OCI-LY7 (cell line): Measurements from ENCODE around the gene TARDBP.

Experiments
- CTCF ChIP-seq: fragments of 200-600 bp; sonication (generic); conservative IDR thresholded peaks from 2 replicates; pipeline ENCODE4 v1.5.1; 2014; ENCODE audit warnings: mild to moderate bottlenecking, antibody characterized with exemption, low read length, moderate library complexity, mixed read lengths
- EZH2phosphoT487 ChIP-seq: fragments of 200-600 bp; sonication (generic); IDR thresholded peaks from 2 replicates; pipeline ENCODE4 v1.6.1; 2018; ENCODE audit warnings: low read depth, borderline replicate concordance, mild to moderate bottlenecking, mixed run types, antibody characterized with exemption, low read length, moderate library complexity, mixed read lengths

DNA sequence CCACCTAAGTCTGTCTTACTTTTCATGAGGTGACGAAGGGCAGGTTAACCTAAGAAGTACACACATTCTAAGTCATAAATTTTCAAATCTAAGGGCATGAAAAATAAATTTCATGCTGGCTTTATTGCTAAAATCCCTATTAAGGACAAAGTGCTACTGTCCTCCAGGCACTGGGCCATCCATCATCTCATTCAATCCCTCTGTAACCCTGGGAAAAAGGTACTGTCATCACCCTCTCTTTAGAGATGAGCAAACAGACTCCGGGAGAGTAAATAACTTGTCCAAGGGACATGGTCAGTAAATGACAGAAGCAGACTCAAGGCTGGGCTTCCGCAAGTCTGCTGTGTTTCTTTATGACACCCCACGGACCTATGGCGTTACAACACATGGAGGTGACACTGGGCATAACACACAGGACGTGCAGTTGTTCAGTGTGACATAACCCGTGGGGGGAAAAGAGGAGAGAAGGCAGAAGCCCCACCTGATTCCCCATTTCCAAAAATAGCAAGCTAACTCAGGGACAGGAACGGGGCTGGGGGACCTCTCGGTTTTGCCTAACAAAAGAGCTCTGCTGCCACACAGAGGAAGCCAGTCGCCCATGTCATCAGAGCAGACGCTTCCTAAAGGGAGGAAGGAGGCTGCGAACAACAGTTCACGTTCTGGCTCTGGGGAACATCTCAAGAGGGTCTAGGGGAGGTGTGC, 59.9 kb downstream of the TARDBP start:
- peak; percentile 65 for TF ChIP-seq CTCF
- no peak for TF ChIP-seq EZH2phosphoT487
